Mesothelial cell of epicardium (in vitro differentiated cells): ENCODE measurements around the gene DGCR8. TPM values are rescaled to one million over a fixed set of nuclear protein-coding genes. Genes with fewer than 3 reads are reported as not detected.

Experiments
- DNase-seq, 2 experiments: peaks; one replicate each; pipeline ENCODE4 v3.0.0; 2021; ENCODE audit warnings: low spot score in 2 of 2; ENCODE audit not compliant: unreplicated experiment in 2 of 2
- H3K27ac Mint-ChIP-seq: 2 replicates; pipeline ENCODE4 v1.8.0; 2021; ENCODE audit warnings: mixed read lengths
- H3K27me3 Mint-ChIP-seq: 2 replicates; pipeline ENCODE4 v1.8.0; 2021; ENCODE audit warnings: low read depth, mixed read lengths
- H3K36me3 Mint-ChIP-seq: 2 replicates; pipeline ENCODE4 v1.8.0; 2021; ENCODE audit warnings: mixed read lengths
- H3K4me1 Mint-ChIP-seq: 2 replicates; pipeline ENCODE4 v1.8.0; 2021; ENCODE audit warnings: mixed read lengths
- H3K4me3 Mint-ChIP-seq: 2 replicates; pipeline ENCODE4 v1.8.0; 2021; ENCODE audit warnings: mild to moderate bottlenecking, moderate library complexity, mixed read lengths
- H3K9me3 Mint-ChIP-seq: 2 replicates; pipeline ENCODE4 v1.8.0; 2021; ENCODE audit warnings: mixed read lengths
- total RNA-seq: library from RNA; stranded (reverse); gene quantifications from 3 replicates; pipeline ENCODE4 v1.2.1, GENCODE V29; 2021
- TF ChIP-seq, protein P1 (sequence below): fragments of 200-600 bp; sonication (generic); IDR thresholded peaks from one replicate; pipeline ENCODE4 v1.5.0; 2021; ENCODE audit warnings: antibody characterized with exemption; ENCODE audit not compliant: unreplicated experiment

DGCR8 gene
- total RNA-seq, 1 donor from 2014 or later: 71.5 TPM

- no peak for DNase-seq
- Mint-ChIP-seq H3K36me3 (peaks cover 8% of the 10 kb centered on the region), H3K27ac (no peak overlapping the region), H3K4me1 (peaks cover 13% of the 10 kb centered on the region), H3K9me3 (no peaks in the 10 kb centered on the region), H3K4me3 (no peak overlapping the region), H3K27me3 (no peaks in the 10 kb centered on the region)
- TF ChIP-seq, protein P1, sequence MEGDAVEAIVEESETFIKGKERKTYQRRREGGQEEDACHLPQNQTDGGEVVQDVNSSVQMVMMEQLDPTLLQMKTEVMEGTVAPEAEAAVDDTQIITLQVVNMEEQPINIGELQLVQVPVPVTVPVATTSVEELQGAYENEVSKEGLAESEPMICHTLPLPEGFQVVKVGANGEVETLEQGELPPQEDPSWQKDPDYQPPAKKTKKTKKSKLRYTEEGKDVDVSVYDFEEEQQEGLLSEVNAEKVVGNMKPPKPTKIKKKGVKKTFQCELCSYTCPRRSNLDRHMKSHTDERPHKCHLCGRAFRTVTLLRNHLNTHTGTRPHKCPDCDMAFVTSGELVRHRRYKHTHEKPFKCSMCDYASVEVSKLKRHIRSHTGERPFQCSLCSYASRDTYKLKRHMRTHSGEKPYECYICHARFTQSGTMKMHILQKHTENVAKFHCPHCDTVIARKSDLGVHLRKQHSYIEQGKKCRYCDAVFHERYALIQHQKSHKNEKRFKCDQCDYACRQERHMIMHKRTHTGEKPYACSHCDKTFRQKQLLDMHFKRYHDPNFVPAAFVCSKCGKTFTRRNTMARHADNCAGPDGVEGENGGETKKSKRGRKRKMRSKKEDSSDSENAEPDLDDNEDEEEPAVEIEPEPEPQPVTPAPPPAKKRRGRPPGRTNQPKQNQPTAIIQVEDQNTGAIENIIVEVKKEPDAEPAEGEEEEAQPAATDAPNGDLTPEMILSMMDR: no peak
These were observed 33.7 kb downstream of the DGCR8 start for GRCh38 chr22:20113551-20114310.

DNA sequence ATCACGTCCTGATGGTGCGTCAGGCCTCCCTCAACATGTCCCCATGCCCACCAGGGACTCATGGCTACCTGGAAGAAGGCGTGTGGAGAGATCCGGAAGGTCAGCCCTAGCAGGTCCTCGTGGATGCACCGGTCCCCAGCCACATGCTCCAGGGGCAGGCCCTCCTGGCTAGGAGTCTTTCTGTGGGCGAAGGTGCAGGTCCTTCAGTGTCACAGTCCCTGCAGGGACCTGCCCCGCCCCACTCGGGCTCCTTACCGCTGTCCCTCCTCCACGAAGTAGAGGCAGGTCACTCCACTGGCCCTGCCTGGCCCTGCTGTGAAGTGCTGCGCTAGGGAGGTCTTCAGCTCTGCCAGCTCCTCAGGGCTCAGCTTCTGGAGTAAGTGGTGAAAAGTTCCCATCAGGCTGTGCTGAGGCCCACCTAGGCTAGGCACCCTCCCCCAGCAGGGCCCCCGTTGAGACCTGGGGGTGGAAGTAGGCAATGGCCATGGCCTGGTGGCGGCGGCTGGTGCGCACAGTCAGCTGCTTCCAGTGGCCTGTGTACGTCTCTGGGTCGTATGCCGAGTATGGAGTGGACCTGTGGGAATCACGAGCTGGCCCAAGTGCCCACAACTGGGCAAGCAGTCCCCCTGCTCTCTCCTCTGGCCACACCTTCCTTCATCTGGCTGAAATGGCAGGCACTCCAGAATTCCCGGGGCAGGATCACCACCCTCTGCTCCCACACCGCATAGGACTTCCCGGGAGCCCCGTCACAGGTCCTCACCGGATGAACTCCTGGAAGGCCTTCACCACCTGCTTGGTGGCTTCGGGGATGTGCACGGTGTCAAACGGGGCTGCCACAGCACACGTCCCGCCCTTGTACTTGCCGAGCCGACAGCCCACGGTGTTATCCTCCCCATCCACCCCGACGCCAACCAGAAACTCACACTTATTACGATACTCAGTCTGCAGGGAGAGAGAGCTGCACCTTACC, 34.8 kb downstream of the DGCR8 start:
- no peak for DNase-seq
- peak overlapping the region; percentile 66 for H3K27ac Mint-ChIP-seq
- H3K9me3 Mint-ChIP-seq: no peaks in the 10 kb centered on the region
- H3K4me1 Mint-ChIP-seq: peaks cover 18% of the 10 kb centered on the region
- H3K27me3 Mint-ChIP-seq: no peaks in the 10 kb centered on the region
- TF ChIP-seq, protein P1: no peak
- peaks cover 10% of the 10 kb centered on the region for H3K36me3 Mint-ChIP-seq
- H3K4me3 Mint-ChIP-seq: peak overlapping the region; percentile 83

- Mint-ChIP-seq H3K27me3 (no peaks in the 10 kb centered on the region), H3K36me3 (peaks cover 10% of the 10 kb centered on the region), H3K4me1 (peaks cover 18% of the 10 kb centered on the region), H3K4me3 (peak within 1 kb of the TSS; percentile 83), H3K27ac (peak within 1 kb of the TSS; percentile 94), H3K9me3 (no peaks in the 10 kb centered on the region)
- DNase-seq: no peak
- TF ChIP-seq, protein P1: no peak
These were observed 35.8 kb downstream of the DGCR8 start, which contains the start of gene RANBP1 for GRCh38 chr22:20115691-20116375. Gene RANBP1, plus strand, starts transcription at chr22:20116104. Its CDS starts 81 bp downstream, at chr22:20116185.

DNA sequence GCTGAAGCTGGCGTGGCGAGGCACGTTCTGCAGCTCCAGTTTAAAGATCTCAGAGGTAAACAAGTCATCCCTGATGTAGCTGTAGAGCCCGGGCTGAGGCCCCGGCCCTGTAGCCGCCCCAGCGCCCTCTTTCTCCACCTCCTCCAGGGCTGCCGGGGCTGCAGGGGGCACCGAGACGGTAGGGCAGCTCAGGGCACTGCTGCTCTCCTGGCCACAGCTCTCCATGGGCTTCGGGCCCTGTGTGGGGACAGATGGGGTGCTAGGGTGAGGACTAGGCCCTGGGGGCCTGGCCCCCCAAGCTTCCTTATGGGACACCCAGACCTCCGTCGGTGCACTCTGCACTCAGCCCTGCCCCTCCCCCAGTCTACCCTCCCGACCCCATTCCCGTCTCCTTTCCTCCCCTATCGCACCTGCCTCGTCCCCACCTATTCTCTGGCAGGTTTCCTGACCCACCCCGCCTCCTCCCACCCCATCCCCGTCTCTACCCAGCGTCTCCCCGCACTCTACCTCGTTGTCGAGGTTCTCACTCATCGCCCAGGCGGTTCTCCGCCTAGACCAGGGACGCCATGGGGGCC, 36.4 kb downstream of the DGCR8 start:
- Mint-ChIP-seq H3K27ac (peak overlapping the region; percentile 94), H3K4me3 (peak overlapping the region; percentile 83), H3K27me3 (no peaks in the 10 kb centered on the region), H3K4me1 (peaks cover 18% of the 10 kb centered on the region), H3K9me3 (no peaks in the 10 kb centered on the region), H3K36me3 (peaks cover 10% of the 10 kb centered on the region)
- TF ChIP-seq, protein P1: no peak
- DNase-seq: no peak
